OCI-LY7 (cell line): Measurements from ENCODE around the gene STPG4. TPM values are rescaled to one million over a fixed set of nuclear protein-coding genes. Genes with fewer than 3 reads are reported as not detected.

Experiments used
- BruUV-seq: library from RNA; stranded (reverse); fragments of 400-500 nt; replicated peaks from 2 replicates; lab custom pipeline; 2021; lab: Mats Ljungman, UMichigan
- CTCF ChIA-PET: fragments of 300-600 bp; sonication (Branson Sonifier 250); formaldehyde crosslinking; loops from one replicate; lab custom pipeline; 2022; ENCODE audit warnings: antibody characterized with exemption; ENCODE audit not compliant: unreplicated experiment; lab: Charles Lee
- POLR2A ChIA-PET: fragments of 300-600 bp; sonication (Branson Sonifier 250); formaldehyde crosslinking; loops from one replicate; lab custom pipeline; 2022; ENCODE audit warnings: antibody characterized with exemption; lab: Charles Lee
- DNase-seq: peaks from one replicate; pipeline ENCODE4 v3.0.0-alpha.2; 2015; ENCODE audit warnings: low spot score
- H2AFZ ChIP-seq: fragments of 200-600 bp; sonication (generic), shearing (Covaris generic); 2 replicates; pipeline ENCODE4 v1.6.1; 2014; ENCODE audit warnings: mild to moderate bottlenecking, antibody characterized with exemption, low read length, moderate library complexity
- H3K27ac ChIP-seq: fragments of 200-600 bp; sonication (generic); 2 replicates; pipeline ENCODE4 v1.5.1; 2014; ENCODE audit warnings: mixed run types, low read depth, mild to moderate bottlenecking, moderate library complexity, low read length, inconsistent platforms; ENCODE audit not compliant: poor library complexity, severe bottlenecking
- H3K36me3 ChIP-seq: fragments of 200-600 bp; sonication (generic); 2 replicates; pipeline ENCODE4 v1.6.1; 2014; ENCODE audit warnings: mild to moderate bottlenecking, antibody characterized with exemption, low read length, moderate library complexity, mixed read lengths; ENCODE audit not compliant: insufficient read depth
- H3K4me1 ChIP-seq: fragments of 200-600 bp; sonication (generic); 2 replicates; pipeline ENCODE4 v1.5.1; 2014; ENCODE audit warnings: mild to moderate bottlenecking, low read length; ENCODE audit not compliant: insufficient read depth, poor library complexity, severe bottlenecking
- H3K4me2 ChIP-seq: fragments of 200-600 bp; sonication (generic); 2 replicates; pipeline ENCODE4 v1.6.1; 2014; ENCODE audit warnings: mild to moderate bottlenecking, low read length
- H3K4me3 ChIP-seq: fragments of 200-600 bp; sonication (generic); 2 replicates; pipeline ENCODE4 v1.5.1; 2014; ENCODE audit warnings: mild to moderate bottlenecking, low read depth, low read length; ENCODE audit not compliant: poor library complexity, severe bottlenecking
- H3K79me2 ChIP-seq: fragments of 200-600 bp; sonication (generic); 2 replicates; pipeline ENCODE4 v1.6.1; 2016; ENCODE audit warnings: low read depth, mild to moderate bottlenecking, low read length, moderate library complexity, mixed read lengths; ENCODE audit not compliant: insufficient read depth
- H3K9me2 ChIP-seq: fragments of 200-600 bp; sonication (generic); 2 replicates; pipeline ENCODE4 v1.6.1; 2016; ENCODE audit warnings: mild to moderate bottlenecking, low read length, mixed read lengths; ENCODE audit not compliant: insufficient read depth
- H3K9me3 ChIP-seq: fragments of 200-600 bp; sonication (generic); 2 replicates; pipeline ENCODE4 v1.6.1; 2014; ENCODE audit warnings: mild to moderate bottlenecking, mixed run types, low read length, mixed read lengths
- H4K20me1 ChIP-seq: fragments of 200-600 bp; sonication (generic); 2 replicates; pipeline ENCODE4 v1.6.1; 2014; ENCODE audit warnings: mild to moderate bottlenecking, antibody characterized with exemption, low read length, moderate library complexity, mixed read lengths; ENCODE audit not compliant: insufficient read depth
- CTCF ChIP-seq: fragments of 200-600 bp; sonication (generic); conservative IDR thresholded peaks from 2 replicates; pipeline ENCODE4 v1.5.1; 2014; ENCODE audit warnings: mild to moderate bottlenecking, antibody characterized with exemption, low read length, moderate library complexity, mixed read lengths
- EZH2phosphoT487 ChIP-seq: fragments of 200-600 bp; sonication (generic); IDR thresholded peaks from 2 replicates; pipeline ENCODE4 v1.6.1; 2018; ENCODE audit warnings: low read depth, borderline replicate concordance, mild to moderate bottlenecking, mixed run types, antibody characterized with exemption, low read length, moderate library complexity, mixed read lengths
- intact Hi-C: fragments of 100-400 bp; cut with micrococcal nuclease; formaldehyde crosslinking; loops from one replicate; pipeline ENCODE4 v1.10.0; 2022; ENCODE audit not compliant: unreplicated experiment
- total RNA-seq, 2 experiments: library from RNA; depleted of rRNA in 1 of 2; stranded (reverse); fragments of >200 nt in 1 of 2; shearing (Covaris generic) in 1 of 2; gene quantifications; 2 replicates each; pipeline ENCODE4 v1.2.3, GENCODE V29; 2014 to 2022

Gene STPG4
- total RNA-seq, 2 experiments from 2014 or later: 0.68 TPM; not detected in 1

GRCh38 chr2:47069628-47070154 lies 85.4 kb downstream of the STPG4 start:
- H2AFZ ChIP-seq: no peak overlapping the region
- DNase-seq: no peak
- no peak for TF ChIP-seq EZH2phosphoT487
- no peak for TF ChIP-seq CTCF
- POLR2A ChIA-PET: interaction anchor here (0.6 kb wide), 1 partner anchor 19 kb away, joined by 7 read pairs; no protein-coding TSS in a partner anchor
- H3K36me3 ChIP-seq: peaks cover 74% of the 10 kb centered on the region
- H3K4me3 ChIP-seq: no peak overlapping the region
- H3K27ac ChIP-seq: no peak overlapping the region
- no TSS peak for BruUV-seq
- intact Hi-C loops: loop anchor here (10.0 kb wide), 1 partner anchor 255 kb away; no protein-coding TSS in a partner anchor
- H3K4me2 ChIP-seq: no peak overlapping the region
- CTCF ChIA-PET: no interaction called here
- no peaks in the 10 kb centered on the region for H4K20me1 ChIP-seq
- no peaks in the 10 kb centered on the region for H3K79me2 ChIP-seq
- H3K4me1 ChIP-seq: peaks cover 20% of the 10 kb centered on the region
- H3K9me2 ChIP-seq: no peaks in the 10 kb centered on the region
- H3K9me3 ChIP-seq: no peaks in the 10 kb centered on the region

- BruUV-seq: no TSS peak
- intact Hi-C loops: no loop called here
Measured at GRCh38 chr2:47068981-47069627, 86.0 kb downstream of the STPG4 start.

More at GRCh38 chr2:47068981-47069627, 86.0 kb downstream of the STPG4 start:
- Histone ChIP-seq H3K79me2 (no peaks in the 10 kb centered on the region), H3K4me1 (peaks cover 20% of the 10 kb centered on the region), H3K9me3 (no peaks in the 10 kb centered on the region), H3K36me3 (peaks cover 75% of the 10 kb centered on the region), H3K4me2 (no peak overlapping the region), H3K9me2 (no peaks in the 10 kb centered on the region), H3K4me3 (no peak overlapping the region), H3K27ac (no peak overlapping the region), H4K20me1 (no peaks in the 10 kb centered on the region), H2AFZ (no peak overlapping the region)
- TF ChIP-seq CTCF: no peak
- no peak for TF ChIP-seq EZH2phosphoT487
- DNase-seq: no peak
- ChIA-PET CTCF (interaction anchor here (0.6 kb wide), 1 partner anchor 40 kb away, joined by 3 read pairs; no protein-coding TSS in a partner anchor), POLR2A (interaction anchor here (0.5 to 0.6 kb wide), 2 partner anchors 20 to 98 kb away, joined by 3 to 7 read pairs; no protein-coding TSS in a partner anchor)
